ENCODE measurements around the gene GPR25.
"Not testable (repeated sequence)": the region's sequence is repeated elsewhere in the genome, so short reads cannot be mapped to it uniquely, and the experiment has no call there.

Gene GPR25

GRCh38 chr1:200895801-200896530, 23.2 kb downstream of the GPR25 start:
- no peak for DNase-seq

DNA sequence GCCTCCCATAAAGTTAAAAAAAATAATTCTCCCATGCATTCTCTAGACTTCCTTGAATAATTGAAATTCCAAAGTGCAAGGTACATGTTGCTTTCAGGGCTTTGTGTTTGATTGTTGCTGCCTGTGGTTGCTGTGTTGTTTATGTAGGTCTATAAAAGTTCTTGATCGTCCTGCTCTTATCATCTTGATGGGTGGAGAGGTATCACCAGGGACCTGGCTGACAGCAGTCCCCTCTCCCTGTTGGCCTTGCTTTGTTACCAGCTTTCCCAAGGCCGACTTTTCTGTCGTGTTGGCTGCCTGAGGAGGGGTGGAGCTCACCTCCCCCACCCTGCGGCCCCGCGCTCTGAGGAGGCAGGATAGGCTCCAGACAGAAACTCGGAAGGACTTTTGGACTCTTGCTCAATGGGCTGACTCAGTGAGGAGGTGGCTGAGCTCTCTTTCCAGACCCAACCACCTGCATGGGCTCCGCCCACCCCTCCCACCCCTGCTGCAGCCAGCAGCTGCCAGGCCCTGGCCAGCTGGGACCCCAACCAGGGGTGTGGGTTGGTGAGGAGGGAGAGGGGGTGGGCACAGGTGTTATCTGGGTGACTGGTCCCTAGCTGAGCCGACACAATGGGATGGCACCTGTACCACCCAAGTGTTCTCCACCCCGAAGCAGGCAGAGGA, 23.9 kb downstream of the GPR25 start:
- DNase-seq, result no peak

- DNase-seq, result no peak
Measured at GRCh38 chr1:200897259-200897658, 24.5 kb downstream of the GPR25 start.

GRCh38 chr1:200899015-200899386, 26.2 kb downstream of the GPR25 start:
- DNase-seq, result no peak

GRCh38 chr1:200899451-200899915, 26.7 kb downstream of the GPR25 start:
- no peak for DNase-seq

DNA sequence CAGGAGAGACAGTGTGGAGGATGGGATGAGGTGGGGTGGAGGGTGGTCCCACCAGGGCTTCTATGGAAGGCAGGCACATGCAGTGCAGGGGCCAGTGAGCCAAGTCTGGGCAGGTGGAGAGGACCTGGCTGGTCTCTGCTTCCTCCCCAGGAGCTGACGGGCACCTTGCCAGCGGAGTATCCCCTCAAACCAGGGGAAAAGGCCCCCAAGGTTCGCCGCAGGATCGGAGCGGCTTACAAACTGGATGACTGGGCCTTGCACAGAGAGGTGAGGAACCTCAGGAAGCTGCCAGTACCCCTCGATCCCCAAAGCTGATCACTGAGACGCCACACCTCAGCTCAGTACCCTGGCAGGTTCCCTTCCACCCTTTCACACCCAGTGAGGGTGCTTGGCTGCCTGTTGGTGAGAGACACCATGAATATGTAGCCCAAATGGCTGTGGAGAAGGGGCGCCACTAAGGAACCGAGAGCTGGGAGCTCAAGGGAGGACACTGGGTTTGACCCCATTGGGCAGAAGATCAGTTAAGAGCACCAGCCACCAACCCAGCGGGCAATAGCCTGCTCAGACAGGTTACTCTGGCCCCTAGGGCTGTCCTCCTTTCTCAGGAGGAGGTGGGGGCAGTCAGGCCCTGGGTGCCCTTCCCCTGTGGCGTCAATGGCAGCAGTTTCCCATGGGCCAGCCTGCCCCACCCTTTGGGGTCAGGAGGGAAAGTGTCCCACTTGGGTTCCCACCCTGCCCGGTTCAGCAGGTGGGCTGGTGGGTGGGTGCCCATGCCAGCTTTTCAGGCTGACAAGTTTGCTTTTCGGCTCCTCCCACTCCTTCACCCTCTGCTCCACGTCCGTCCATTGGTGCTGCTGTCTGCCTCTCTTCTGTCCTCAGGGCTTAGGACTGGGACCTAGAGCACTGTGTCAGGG, 27.4 kb downstream of the GPR25 start:
- DNase-seq, result no peak

- DNase-seq, result no peak
Measured at GRCh38 chr1:200900877-200901276, 28.1 kb downstream of the GPR25 start.

- DNase-seq, result no peak
Measured at GRCh38 chr1:200901350-200901749, 28.6 kb downstream of the GPR25 start.

DNA sequence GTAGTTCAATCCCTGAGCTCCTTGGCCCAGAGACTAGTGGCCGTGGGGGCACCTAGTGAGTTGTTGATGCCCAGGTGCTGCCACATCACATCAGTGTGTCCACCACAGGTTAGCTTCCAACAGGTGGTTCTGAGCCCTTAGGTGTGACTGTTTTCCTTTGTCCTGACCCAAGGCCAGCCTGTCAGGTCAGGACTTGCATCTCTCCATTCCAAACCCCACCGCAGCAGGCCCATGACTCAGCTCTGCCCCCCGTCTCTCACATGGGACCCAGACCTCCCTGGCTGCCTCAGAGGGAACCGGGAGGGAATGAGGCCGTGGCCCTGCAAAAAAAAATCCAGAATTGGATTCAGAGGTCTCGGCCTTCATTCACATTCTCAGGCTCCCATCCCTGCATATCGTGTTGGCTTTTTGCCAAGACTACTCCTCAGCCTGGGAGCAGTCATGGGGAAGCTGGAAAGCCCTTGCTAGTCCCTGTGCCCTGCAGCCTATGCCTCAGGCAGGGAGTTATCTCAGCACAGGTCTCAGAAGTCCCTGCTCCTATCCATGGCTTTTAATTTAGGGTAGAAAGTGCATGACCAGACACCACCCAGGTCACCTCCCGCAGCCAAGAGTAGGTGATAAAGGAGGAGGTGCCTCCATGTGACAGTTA, 29.1 kb downstream of the GPR25 start:
- DNase-seq, result no peak

DNA sequence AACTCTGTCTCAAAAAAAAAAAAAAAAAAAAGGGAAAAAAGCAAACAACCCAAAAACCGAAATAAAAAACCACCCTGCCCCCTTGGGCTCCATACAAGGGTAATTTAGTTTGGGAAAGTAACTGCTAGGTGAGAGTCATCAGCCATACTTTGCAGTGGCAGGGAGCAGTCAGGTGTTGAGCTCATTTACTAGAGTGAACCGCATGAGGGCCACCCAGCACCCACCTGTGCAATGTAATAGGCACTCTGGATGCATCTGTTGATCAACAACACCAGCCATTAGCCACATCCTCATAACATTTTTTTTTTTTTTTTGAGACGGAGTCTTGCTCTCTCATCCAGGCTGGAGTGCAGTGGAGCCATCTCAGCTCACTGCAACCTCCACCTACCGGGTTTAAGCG, 31.0 kb downstream of the GPR25 start:
- no peak for DNase-seq

GRCh38 chr1:200904772-200905171, 32.0 kb downstream of the GPR25 start:
- DNase-seq, result no peak

- no peak for DNase-seq
Measured at GRCh38 chr1:200905411-200906052, 32.8 kb downstream of the GPR25 start.

DNA sequence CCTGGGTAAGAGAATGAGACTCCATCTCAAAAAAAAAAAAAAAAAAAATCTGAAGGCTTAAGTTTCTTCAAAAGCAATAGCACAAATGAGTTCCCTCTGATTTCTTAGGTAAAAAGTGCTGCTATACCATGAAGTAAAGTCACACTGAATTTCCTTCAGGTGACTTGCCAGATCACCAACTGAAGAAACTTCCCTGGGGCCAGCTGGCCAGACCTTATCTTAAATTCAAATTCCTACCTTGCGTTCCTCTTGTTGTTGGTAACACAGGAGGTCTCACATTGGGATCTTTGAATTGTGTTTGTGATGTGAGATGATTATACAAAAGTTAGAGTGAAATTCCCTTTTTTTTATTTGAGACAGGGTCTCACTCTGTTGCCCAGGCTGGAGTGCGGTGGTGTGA, 33.7 kb downstream of the GPR25 start:
- DNase-seq, result no peak

DNA sequence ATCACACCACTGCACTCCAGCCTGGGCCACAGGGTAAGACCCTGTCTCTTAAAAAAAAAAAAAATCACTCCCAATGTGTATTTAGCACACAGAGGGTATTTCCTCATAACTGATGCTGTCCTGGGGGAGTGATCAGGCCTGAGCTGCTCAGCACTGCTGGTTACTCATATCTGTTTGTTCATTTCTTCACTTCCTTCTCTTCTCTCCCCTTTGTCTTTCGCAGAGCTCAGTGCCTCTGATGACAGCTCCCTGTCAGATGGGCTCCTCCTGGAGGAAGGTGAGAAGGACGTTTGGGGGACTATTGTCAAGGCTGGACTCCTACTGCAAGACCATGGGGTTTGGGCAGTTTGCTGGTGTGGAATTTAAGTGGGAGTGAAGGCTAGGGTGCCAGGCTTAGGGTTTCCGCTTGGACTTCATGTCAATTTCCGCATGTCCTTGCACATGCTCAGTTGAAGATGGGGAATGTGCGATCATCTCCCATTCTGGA, 34.9 kb downstream of the GPR25 start:
- no peak for DNase-seq

DNA sequence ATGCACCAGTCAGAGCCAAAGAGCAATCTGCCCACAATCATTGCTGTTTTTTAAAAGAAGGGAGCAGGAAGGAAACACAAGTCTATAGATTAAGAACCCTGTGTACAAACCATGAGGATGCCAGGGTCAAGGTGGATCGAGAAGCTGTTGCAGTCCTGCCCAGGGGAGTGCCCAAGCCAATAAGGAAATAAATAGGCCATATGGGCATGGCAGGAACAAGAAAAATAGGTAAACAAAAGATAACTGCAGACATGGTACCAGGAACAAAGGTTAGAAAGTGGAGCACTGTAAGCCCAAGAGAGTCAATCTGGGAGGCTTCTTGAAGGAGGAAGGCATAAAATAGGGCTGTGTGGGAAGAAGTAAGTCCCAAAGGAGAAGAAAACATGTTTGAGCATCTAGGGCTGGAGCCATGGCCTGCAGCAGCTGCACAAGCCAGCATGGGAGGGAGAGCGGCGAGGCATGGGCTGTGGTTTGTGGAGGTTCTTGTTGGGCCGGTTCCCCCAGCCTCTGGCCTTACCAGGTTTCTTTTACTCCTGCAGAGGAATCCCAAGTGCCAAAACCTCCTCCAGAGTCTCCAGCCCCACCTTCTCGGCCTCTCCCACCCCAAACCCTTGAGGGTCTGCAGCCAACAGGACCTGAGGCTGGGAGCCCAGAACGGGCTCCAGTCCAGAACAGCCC, 35.5 kb downstream of the GPR25 start:
- DNase-seq, result no peak

GRCh38 chr1:200909071-200909470, 36.3 kb downstream of the GPR25 start:
- no peak for DNase-seq

- no peak for DNase-seq
Measured at GRCh38 chr1:200909757-200910239, 37.0 kb downstream of the GPR25 start.

GRCh38 chr1:200911361-200911760, 38.6 kb downstream of the GPR25 start:
- no peak for DNase-seq

- DNase-seq, result not testable (repeated sequence)
Measured at GRCh38 chr1:200911936-200912335, 39.2 kb downstream of the GPR25 start.

DNA sequence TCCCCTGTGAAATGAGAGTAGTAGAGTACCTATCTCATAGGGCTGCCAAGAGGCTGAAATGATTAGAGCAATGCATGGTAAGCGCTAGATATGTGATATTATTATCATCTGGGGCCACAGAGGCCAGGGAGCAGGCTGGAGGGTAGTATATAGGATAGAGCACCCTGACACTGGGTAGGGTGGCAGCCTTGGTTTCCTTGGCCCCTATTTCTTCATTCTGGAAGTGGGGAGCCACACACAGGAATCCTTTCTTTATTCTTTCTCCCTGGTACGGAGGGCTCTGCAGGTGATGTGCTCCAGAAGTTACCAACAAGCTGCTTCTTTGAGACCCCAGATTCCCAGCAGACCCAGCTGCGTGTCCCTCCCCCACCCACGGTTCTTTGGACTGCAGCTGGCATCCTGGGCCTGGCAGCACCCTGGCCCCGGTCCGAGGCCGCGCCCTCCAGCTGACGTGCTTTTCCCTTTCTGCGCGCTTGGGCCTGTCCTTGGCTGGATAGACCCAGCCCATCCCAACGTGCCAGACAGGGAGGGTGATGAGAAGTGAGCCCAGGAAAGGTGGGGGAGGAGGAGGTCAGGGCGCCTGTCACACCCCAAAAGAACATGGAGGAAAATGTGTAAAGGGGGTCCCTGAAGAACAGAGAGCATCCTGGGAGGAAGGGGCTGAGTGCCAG, 40.1 kb downstream of the GPR25 start:
- DNase-seq, result no peak

- no peak for DNase-seq
Measured at GRCh38 chr1:200916152-200916551, 43.4 kb downstream of the GPR25 start.
